ENCODE measurements around the gene COX7A2L. TPM values are rescaled to one million over a fixed set of nuclear protein-coding genes. Genes with fewer than 3 reads are reported as not detected.

COX7A2L gene
- total and polyA plus RNA-seq, 2 of the 8 experiments (the other 6 are each of a cell fraction or from before 2014, with no cell fraction given) = 85.6 to 114 TPM

DNA sequence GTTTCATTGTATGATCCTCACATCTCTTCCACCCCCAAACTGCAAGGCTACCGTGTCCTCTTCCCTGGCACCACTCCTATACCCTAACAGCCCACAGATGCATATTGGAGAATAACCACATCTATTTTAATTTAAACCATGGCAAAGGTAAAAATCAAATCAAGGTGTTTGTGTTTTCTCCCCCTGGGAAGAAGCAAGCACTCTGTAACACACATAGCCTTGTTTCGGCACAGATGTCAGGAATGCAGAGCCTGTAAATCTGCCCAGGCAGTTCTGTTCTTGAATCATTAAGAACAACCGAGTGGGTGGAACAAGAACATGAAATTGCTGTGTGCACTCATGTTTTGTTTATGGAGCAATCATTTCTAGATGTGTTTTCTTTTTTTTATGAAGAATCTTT is 6.8 kb upstream of the COX7A2L start (continued):
- TF ChIP-seq CHD7 (IDR thresholded peaks at IDR 0.05; ENCODE audit: insufficient replicate concordance, low read length) (no peak), HDAC6 (IDR thresholded peaks at IDR 0.05; ENCODE audit: low read depth, low read length) (no peak), TCF12 (IDR thresholded peaks at IDR 0.05; ENCODE audit: low read depth, low read length) (no peak), TEAD4 (IDR thresholded peaks at IDR 0.05; ENCODE audit: low read depth, low read length) (no peak), RBBP5 (IDR thresholded peaks at IDR 0.05; ENCODE audit: borderline replicate concordance, low read depth, low read length) (no peak), TAF1 (IDR thresholded peaks at IDR 0.05; ENCODE audit: low read depth, low read length) (no peak), GABPA (IDR thresholded peaks at IDR 0.05; ENCODE audit: borderline replicate concordance, insufficient read depth, low read length) (no peak), E2F6 (IDR thresholded peaks at IDR 0.05) (no peak)

Measured in H1 (cell line).